ENCODE data around the gene SYT9.

DNA sequence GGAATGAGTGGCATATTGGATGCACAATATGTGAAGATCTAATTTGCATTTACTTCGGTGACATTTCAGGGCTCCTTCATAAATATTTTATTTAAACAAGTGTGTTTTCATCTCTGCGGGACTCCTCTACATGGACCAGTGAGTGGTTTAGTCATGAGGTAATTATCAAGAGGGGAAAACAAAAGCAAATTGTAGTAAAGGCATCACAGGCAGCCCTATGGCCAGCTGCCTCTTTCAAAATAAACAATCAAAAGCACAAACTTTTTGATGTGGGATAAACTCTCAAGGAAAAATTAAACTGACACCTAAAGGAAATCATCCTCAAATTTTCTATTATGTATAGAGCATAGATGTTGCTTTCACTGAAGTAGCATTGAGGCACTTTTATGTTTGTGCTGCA, 6.0 kb downstream of the SYT9 start:
- TF ChIP-seq, protein P1, sequence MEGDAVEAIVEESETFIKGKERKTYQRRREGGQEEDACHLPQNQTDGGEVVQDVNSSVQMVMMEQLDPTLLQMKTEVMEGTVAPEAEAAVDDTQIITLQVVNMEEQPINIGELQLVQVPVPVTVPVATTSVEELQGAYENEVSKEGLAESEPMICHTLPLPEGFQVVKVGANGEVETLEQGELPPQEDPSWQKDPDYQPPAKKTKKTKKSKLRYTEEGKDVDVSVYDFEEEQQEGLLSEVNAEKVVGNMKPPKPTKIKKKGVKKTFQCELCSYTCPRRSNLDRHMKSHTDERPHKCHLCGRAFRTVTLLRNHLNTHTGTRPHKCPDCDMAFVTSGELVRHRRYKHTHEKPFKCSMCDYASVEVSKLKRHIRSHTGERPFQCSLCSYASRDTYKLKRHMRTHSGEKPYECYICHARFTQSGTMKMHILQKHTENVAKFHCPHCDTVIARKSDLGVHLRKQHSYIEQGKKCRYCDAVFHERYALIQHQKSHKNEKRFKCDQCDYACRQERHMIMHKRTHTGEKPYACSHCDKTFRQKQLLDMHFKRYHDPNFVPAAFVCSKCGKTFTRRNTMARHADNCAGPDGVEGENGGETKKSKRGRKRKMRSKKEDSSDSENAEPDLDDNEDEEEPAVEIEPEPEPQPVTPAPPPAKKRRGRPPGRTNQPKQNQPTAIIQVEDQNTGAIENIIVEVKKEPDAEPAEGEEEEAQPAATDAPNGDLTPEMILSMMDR (IDR thresholded peaks at IDR 0.05) = no peak
- no peak for TF ChIP-seq POLR2AphosphoS5 (IDR thresholded peaks at IDR 0.05; ENCODE audit: insufficient read depth in 1 of 2, low read depth in 1 of 2)

Data from vagina (tissue), 2 donors.